ENCODE results near the gene FGF3. TPM values are rescaled to one million over a fixed set of nuclear protein-coding genes. Genes with fewer than 3 reads are reported as not detected.

The FGF3 gene
- total RNA-seq, 1 donor from 2014 or later, result not detected

- no peak for DNase-seq
Measured at GRCh38 chr11:69823641-69824265, 4.5 kb upstream of the FGF3 start.

- DNase-seq, result no peak
Measured at GRCh38 chr11:69822676-69823494, 3.7 kb upstream of the FGF3 start.

- no peak for DNase-seq
Measured at GRCh38 chr11:69821511-69822040, 2.4 kb upstream of the FGF3 start.

- DNase-seq, result no peak
Measured at GRCh38 chr11:69820441-69820840, 1.2 kb upstream of the FGF3 start.

GRCh38 chr11:69819541-69820070 lies 390 bp upstream of the FGF3 start:
- no peak for DNase-seq

GRCh38 chr11:69818231-69818602 lies 999 bp downstream of the FGF3 start:
- no peak for DNase-seq

GRCh38 chr11:69817265-69818230 lies 1.7 kb downstream of the FGF3 start:
- DNase-seq, result no peak

- DNase-seq, result no peak
Measured at GRCh38 chr11:69816671-69817070, 2.5 kb downstream of the FGF3 start.

- DNase-seq, result no peak
Measured at GRCh38 chr11:69815973-69816372, 3.2 kb downstream of the FGF3 start.

- DNase-seq, result no peak
Measured at GRCh38 chr11:69814902-69815301, 4.3 kb downstream of the FGF3 start.

GRCh38 chr11:69814411-69814810 lies 4.8 kb downstream of the FGF3 start:
- no peak for DNase-seq

GRCh38 chr11:69813839-69814238 lies 5.4 kb downstream of the FGF3 start:
- no peak for DNase-seq

- DNase-seq, result no peak
Measured at GRCh38 chr11:69812946-69813345, 6.3 kb downstream of the FGF3 start.

- DNase-seq, result no peak
Measured at GRCh38 chr11:69812256-69812655, 7.0 kb downstream of the FGF3 start.

- DNase-seq, result no peak
Measured at GRCh38 chr11:69811431-69811830, 7.8 kb downstream of the FGF3 start.

- no peak for DNase-seq
Measured at GRCh38 chr11:69810289-69811118, 8.7 kb downstream of the FGF3 start.

- DNase-seq, result peak; percentile 61
Measured at GRCh38 chr11:69808667-69809086, 10.5 kb downstream of the FGF3 start.

GRCh38 chr11:69807106-69807815 lies 12.0 kb downstream of the FGF3 start:
- no peak for DNase-seq

- DNase-seq, result no peak
Measured at GRCh38 chr11:69804769-69805508, 14.3 kb downstream of the FGF3 start.
